GM19467 (cell line): Measurements from ENCODE around the gene LILRB4.
"Not testable (repeated sequence)": the region's sequence is repeated elsewhere in the genome, so short reads cannot be mapped to it uniquely, and the experiment has no call there.

Source experiments
- ATAC-seq: cut with Tn5 transposase; IDR thresholded peaks from one replicate; pipeline ENCODE4 v1.9.1; 2021; ENCODE audit warnings: mild to moderate bottlenecking, moderate library complexity; ENCODE audit not compliant: unreplicated experiment

Gene LILRB4

DNA sequence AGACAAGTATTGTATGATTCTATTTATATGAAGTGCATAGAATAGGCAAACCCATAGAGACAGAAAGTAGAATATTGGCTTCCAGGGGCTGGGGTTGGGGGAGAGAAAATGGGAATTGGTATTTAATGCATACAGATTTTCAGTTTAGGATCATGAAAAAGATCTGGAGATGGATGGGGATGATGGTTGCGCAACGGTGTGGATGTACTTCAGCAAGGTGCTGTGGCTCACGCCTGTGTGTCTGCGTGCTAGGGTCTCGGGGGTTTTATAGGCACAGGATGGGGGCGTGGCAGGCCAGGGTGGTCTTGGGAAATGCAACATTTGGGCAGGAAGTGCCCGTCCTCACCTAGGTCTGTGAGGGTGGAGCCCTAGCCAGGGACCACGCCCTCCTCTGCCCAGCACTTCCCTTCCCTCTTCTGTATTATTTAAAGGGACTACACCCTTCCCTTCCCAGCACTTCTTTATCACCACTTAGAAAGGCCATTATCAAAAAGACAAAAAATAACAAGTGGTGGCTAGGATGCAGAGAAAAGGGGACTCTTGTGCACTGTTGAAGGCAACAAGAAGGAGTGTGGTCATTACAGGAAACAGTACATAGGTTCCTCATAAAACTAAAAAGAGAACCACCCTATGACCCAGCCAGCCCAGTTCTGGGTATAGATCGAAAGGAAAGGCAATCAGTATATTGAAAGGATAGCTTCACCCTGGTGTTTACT is 29.0 kb downstream of the LILRB4 start:
- ATAC-seq: no peak

DNA sequence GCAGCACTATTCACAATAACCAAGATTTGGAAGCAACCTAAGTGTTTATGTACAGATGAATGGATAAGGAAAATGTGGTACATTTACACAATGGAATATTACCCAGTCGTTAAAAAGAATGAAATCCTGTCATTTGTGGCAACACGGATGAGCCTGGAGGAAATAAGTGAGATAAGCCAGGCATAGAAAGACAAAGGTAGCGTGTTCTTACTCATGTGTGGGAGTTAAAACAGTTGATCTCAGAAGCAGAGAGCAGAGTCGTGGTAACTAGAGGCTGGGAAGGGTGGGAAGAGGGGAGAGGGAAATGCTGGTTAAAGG is 29.5 kb downstream of the LILRB4 start:
- ATAC-seq: no peak

DNA sequence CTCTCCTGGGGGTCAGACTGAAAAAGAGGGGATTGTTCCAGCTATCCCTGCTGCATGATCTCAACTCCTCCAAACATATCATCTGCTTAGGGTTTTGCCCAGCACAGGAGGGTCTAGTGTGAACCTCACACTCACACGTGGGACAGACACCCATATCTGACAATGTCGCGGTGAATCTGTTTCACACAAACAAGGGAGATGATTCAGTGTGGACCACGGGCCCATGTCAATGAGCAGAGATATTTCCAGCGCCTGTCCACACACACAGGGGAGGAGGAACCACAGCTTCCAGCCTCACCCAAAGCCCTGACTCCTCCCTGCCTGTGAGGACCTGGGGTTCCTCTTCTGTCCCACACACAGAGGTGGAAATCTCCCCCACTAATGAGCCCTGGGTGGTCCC is 31.9 kb downstream of the LILRB4 start:
- ATAC-seq: no peak

DNA sequence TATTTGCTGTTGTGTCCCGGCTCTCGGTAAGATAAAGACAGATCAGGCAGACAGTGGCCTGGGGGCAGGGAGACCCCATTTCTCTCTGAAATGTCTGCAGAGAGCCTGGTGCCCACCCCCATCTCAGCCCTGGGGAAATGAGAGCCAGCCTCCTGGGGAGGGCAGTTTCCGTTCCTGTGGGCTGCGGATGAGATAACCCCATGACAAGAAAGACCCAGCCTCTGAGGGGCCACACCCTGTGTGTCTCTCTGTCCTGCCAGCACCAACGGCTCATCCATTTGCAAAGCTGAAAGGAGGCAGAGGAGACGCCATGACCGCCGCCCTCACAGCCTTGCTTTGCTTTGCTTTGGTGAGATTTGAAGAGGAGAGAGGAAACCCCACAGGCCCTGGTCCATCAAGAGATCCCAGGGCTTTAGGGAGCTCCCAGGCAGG is 33.3 kb downstream of the LILRB4 start:
- no peak for ATAC-seq

DNA sequence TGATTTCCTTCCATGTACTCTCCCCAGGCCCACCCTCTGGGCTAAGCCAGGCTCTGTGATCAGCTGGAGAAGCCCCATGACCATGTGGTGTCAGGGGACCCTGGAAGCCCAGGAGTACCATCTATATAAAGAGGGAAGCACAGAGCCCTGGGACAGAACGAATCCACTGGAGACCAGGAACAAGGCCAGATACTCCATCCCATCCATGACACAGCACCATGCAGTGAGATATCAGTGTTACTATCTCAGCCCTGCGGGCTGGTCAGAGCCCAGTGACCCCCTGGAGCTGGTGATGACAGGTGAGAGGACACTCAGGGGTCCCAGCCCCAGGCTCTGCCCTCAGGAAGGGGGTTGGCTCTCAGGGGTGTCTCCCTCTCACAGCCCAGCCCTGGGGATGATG is 34.0 kb downstream of the LILRB4 start:
- no peak for ATAC-seq

DNA sequence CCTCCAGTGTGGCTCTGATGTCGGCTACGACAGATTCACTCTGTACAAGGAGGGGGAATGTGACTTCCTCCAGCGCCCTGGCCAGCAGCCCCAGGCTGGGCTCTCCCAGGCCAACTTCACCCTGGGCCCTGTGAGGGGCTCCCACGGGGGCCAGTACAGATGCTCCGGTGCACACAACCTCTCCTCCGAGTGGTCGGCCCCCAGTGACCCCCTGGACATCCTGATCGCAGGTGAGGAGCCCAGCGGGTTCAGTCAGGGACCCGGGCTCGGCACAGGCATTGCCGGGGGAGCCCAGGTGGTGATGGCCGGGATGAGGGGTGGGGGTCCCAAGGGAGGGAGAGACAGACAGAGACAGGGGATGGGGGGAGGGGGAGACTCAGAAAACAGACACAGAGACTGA is 34.9 kb downstream of the LILRB4 start:
- not testable (repeated sequence) for ATAC-seq

DNA sequence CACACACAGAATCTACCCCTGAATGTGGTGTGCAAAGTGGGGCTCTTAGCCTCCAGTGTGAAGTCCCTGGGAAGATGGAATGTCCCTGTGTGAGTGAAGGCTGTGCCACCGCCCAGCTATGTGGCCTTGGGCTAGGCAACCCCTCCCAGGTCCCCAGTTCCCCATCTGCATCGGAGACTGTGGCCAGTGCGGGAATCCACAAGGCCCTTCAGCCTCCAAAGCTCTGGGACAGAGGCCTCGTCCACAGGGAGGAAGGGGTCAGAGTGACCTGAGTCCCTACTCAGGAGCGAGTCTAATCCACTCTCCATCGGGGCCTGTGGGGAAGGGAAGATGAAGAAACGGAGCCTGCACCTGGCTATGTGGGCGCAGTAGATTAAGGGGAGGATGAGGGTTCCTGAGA is 42.1 kb downstream of the LILRB4 start:
- no peak for ATAC-seq

DNA sequence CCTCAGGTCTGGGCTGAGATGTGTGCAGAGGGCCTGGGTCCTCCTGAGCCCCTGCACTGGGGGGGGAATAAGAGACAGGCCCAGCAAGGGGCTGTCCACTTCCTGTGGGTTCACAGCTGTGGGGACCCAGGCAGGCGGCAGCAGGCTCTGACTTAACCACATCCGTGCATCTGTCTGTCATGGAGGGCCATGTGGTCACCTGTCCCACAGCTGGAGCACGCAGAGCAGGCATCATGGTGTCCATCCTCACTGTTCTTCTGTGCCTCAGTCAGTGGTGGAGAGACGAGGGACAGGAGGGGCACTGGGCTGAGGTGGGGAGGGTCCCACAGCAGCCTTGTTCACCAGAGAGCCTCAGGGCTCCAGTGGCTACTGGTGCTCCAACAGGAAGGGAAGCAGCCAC is 45.2 kb downstream of the LILRB4 start:
- ATAC-seq: no peak

DNA sequence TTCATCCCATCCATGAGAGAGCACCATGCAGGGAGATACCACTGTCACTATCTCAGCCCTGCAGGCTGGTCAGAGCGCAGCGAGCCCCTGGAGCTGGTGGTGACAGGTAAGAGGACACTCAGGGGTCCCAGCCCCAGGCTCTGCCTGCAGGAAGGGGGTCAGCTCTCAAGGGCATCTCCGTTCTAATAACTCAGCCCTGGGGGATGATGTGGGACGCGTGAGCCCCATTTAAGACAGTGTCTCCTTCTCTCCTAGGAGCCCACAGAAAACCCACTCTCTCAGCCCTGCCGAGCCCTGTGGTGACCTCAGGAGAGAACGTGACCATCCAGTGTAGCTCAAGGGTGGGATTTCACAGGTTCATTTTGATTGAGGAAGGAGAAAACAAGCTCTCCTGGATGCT is 46.0 kb downstream of the LILRB4 start:
- ATAC-seq: no peak

DNA sequence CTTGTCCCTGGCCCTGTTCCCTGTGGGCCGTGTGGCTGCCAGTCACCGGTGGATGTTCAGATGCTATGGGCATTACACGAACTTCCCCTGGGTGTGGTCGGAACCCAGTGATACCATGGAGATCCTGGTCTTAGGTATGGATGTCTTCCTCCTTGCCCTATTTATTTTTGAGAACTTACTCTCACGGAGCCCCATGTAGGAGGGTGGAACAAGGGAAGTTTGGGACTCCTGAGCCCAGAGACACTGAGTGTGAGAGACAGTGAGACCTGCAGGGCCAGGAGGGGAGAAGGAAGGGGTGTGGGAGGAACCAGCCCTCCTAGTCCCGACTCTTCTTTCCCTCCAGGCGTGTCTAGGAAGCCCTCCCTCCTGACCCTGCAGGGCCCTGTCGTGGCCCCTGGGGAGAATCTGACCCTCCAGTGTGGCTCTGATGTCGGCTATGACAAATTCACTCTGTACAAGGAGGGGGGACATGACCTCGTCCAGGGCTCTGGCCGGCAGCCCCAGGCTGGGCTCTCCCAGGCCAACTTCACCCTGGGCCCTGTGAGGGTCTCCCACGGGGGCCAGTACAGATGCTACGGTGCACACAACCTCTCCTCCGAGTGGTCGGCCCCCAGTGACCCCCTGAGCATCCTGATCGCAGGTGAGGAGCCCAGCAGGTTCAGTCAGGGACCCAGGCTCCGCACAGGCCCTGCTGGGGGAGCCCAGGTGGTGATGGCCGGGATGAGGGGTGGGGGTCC is 46.6 kb downstream of the LILRB4 start:
- ATAC-seq: no peak

DNA sequence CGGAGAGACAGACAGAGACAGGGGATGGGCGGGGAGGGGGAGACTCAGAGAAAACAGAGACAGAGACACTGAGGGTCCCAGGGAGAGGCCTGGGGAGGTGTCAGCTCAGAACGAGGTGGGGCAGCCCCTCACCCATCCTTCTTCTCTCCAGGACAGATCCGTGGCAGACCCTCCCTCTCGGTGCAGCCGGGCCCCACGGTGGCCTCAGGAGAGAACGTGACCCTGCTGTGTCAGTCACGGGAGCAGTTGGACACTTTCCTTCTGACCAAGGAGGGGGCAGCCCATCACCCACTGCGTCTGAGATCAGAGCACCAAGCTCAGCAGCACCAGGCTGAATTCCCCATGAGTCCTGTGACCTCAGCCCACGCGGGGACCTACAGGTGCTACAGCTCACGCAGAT is 47.2 kb downstream of the LILRB4 start:
- ATAC-seq: not testable (repeated sequence)
